ENCODE measurements around the gene DPY30. TPM values are rescaled to one million over a fixed set of nuclear protein-coding genes. Genes with fewer than 3 reads are reported as not detected.

The DPY30 gene
- total and polyA plus RNA-seq, 12 donors: 35.1 to 57.8 (median 43.6) TPM

DNA sequence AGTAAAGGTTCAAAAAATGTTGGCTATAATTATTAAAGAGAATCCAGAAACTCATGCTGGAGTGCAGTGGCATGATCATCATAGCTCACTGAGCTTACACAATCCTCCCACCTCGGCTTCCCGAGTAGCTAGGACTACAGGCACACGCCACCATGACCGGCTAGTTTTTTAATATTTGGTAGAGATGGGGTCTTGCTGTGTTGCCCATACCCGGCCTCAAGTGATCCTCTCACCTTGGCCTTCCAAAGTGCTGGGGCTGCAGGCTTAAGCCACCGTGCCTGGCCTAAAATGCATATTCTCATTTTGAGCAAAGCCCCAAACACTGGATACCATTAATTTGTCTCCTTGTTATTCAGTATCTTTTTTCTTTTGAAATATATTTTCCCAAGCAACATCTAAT is 61.2 kb downstream of the DPY30 start:
- DNase-seq (no peak), ATAC-seq (no peak)
- peaks cover 0 to 25% (median 12%) of the 10 kb centered on the region in 9 donors for H3K4me1 ChIP-seq
- no peaks in the 10 kb centered on the region for H3K9me3 ChIP-seq
- H3K4me3 ChIP-seq: no peak overlapping the region
- TF ChIP-seq, protein P1, sequence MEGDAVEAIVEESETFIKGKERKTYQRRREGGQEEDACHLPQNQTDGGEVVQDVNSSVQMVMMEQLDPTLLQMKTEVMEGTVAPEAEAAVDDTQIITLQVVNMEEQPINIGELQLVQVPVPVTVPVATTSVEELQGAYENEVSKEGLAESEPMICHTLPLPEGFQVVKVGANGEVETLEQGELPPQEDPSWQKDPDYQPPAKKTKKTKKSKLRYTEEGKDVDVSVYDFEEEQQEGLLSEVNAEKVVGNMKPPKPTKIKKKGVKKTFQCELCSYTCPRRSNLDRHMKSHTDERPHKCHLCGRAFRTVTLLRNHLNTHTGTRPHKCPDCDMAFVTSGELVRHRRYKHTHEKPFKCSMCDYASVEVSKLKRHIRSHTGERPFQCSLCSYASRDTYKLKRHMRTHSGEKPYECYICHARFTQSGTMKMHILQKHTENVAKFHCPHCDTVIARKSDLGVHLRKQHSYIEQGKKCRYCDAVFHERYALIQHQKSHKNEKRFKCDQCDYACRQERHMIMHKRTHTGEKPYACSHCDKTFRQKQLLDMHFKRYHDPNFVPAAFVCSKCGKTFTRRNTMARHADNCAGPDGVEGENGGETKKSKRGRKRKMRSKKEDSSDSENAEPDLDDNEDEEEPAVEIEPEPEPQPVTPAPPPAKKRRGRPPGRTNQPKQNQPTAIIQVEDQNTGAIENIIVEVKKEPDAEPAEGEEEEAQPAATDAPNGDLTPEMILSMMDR (IDR thresholded peaks at IDR 0.05): no peak
- whole genome bisulfite sequencing, 2 donors: 98% methylated on average over 6 of the region's 6 CpGs
- no peaks in the 10 kb centered on the region for H3K36me3 ChIP-seq
- intact Hi-C loops (cut with DNase I): no loop called here
- H3K27ac ChIP-seq: no peak overlapping the region
- H3K27me3 ChIP-seq: no peaks in the 10 kb centered on the region

Other genes starting within 250 kb of the DPY30 start
- 10 to 100 TPM; 43.6 to 67.3 (median 54.1) TPM for gene MEMO1, start 28.8 kb downstream of the DPY30 start, total RNA-seq
- 10 to 100 TPM; 47.7 to 73.9 TPM for gene MEMO1, start 28.8 kb downstream of the DPY30 start, polyA plus RNA-seq
- gene SPAST, start 23.8 kb upstream of the DPY30 start, total RNA-seq: 10 to 100 TPM in 2 of 10 donors, 1 to 10 TPM in 8; 7.5 to 10.9 (median 9.2) TPM
- gene SPAST, start 23.8 kb upstream of the DPY30 start, polyA plus RNA-seq: 1 to 10 TPM; 2.4 to 4.2 TPM
- 10 to 100 TPM; 10.7 to 18.7 (median 15.0) TPM for gene SLC30A6, start 126.1 kb upstream of the DPY30 start, total RNA-seq
- 1 to 10 TPM; 3.3 to 5.2 TPM for gene SLC30A6, start 126.1 kb upstream of the DPY30 start, polyA plus RNA-seq
- gene NLRC4, start 225.1 kb upstream of the DPY30 start, total RNA-seq: 1 to 10 TPM in 3 of 10 donors, under 1 TPM in 7; 0.42 to 3.2 (median 0.66) TPM
- gene NLRC4, start 225.1 kb upstream of the DPY30 start, polyA plus RNA-seq: under 1 TPM; 0.38 to 0.59 TPM
- 10 to 100 TPM; 55.6 to 94.3 (median 66.4) TPM for gene YIPF4, start 238.1 kb upstream of the DPY30 start, total RNA-seq
- gene YIPF4, start 238.1 kb upstream of the DPY30 start, polyA plus RNA-seq: 10 to 100 TPM; 15.1 to 24.9 TPM

All from heart right ventricle (tissue), 16 donors.